Measurements from ENCODE around the gene FDX1. TPM values are rescaled to one million over a fixed set of nuclear protein-coding genes. Genes with fewer than 3 reads are reported as not detected.

Gene FDX1
- total RNA-seq, 2 experiments from 2014 or later = 10.2 to 10.6 TPM

DNA sequence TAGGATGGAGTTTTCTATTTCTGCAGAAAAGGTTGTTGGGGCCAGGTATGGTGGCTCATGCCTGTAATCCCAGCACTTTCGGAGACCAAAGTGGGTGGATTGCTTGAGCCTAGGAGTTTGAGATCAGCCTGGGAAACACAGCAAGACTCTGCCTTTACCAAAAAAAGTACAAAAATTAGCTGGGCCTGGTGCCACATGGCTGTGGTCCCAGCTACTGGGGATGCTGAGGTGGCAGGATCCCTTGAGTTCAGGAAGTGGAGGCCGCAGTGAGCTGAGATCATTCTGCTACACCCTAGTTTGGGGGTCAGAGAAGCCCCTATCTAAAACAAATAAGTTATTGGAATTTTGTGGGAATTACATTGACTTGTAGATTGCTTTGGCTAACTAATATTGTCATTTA lies 71.7 kb downstream of the FDX1 start:
- POLR2A ChIA-PET = no interaction called here
- H3K27ac Mint-ChIP-seq = no peak overlapping the region

GRCh38 chr11:110505528-110506284 lies 76.0 kb downstream of the FDX1 start:
- Mint-ChIP-seq H3K4me3 (no peak overlapping the region), H3K9me3 (peaks cover 2% of the 10 kb centered on the region), H3K36me3 (ENCODE audit: low read depth) (no peaks in the 10 kb centered on the region), H3K4me1 (ENCODE audit: low read depth) (no peaks in the 10 kb centered on the region), H3K27ac (no peak overlapping the region), H3K27me3 (no peaks in the 10 kb centered on the region)
- POLR2A ChIA-PET = no interaction called here
- Histone ChIP-seq H3K4me1 (ENCODE audit: insufficient read depth, low read length) (no peaks in the 10 kb centered on the region), H3K27me3 (ENCODE audit: control insufficient read depth in 1 of 2, insufficient read depth in 2 of 2, low read length in 2 of 2) (no peaks in the 10 kb centered on the region), H3K36me3 (ENCODE audit: insufficient read depth, low read length) (no peaks in the 10 kb centered on the region), H3K9me3 (ENCODE audit: control insufficient read depth in 1 of 2, insufficient read depth in 1 of 2, low read length in 2 of 2) (peaks cover 0 to 9% of the 10 kb centered on the region in 2 experiments), H3K4me3 (ENCODE audit: low read length) (no peak overlapping the region), H3K27ac (ENCODE audit: low read depth in 1 of 2, low read length in 2 of 2) (no peak overlapping the region)
- ATAC-seq (ENCODE audit: poor library complexity) (no peak), DNase-seq (no peak)
- TF ChIP-seq, protein P1, sequence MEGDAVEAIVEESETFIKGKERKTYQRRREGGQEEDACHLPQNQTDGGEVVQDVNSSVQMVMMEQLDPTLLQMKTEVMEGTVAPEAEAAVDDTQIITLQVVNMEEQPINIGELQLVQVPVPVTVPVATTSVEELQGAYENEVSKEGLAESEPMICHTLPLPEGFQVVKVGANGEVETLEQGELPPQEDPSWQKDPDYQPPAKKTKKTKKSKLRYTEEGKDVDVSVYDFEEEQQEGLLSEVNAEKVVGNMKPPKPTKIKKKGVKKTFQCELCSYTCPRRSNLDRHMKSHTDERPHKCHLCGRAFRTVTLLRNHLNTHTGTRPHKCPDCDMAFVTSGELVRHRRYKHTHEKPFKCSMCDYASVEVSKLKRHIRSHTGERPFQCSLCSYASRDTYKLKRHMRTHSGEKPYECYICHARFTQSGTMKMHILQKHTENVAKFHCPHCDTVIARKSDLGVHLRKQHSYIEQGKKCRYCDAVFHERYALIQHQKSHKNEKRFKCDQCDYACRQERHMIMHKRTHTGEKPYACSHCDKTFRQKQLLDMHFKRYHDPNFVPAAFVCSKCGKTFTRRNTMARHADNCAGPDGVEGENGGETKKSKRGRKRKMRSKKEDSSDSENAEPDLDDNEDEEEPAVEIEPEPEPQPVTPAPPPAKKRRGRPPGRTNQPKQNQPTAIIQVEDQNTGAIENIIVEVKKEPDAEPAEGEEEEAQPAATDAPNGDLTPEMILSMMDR (IDR thresholded peaks at IDR 0.05) = no peak
- CTCF ChIA-PET = interaction anchor here (1.6 kb wide), 1 partner anchor 330 kb away, joined by 4 read pairs; no protein-coding TSS in a partner anchor
- intact Hi-C loops (cut with DNase I, micrococcal nuclease) = no loop called here

More for the DNA sequence above, 71.7 kb downstream of the FDX1 start:
- Histone ChIP-seq H3K27me3 (ENCODE audit: control insufficient read depth in 1 of 2, insufficient read depth in 2 of 2, low read length in 2 of 2) (no peaks in the 10 kb centered on the region), H3K27ac (ENCODE audit: low read depth in 1 of 2, low read length in 2 of 2) (no peak overlapping the region), H3K9me3 (ENCODE audit: control insufficient read depth in 1 of 2, insufficient read depth in 1 of 2, low read length in 2 of 2) (no peaks in the 10 kb centered on the region), H3K36me3 (ENCODE audit: insufficient read depth, low read length) (no peaks in the 10 kb centered on the region), H3K4me3 (ENCODE audit: low read length) (no peak overlapping the region), H3K4me1 (ENCODE audit: insufficient read depth, low read length) (no peaks in the 10 kb centered on the region)
- peaks cover 2% of the 10 kb centered on the region for H3K9me3 Mint-ChIP-seq
- DNase-seq (no peak), ATAC-seq (ENCODE audit: poor library complexity) (no peak)
- CTCF ChIA-PET = no interaction called here
- H3K27me3 Mint-ChIP-seq = no peaks in the 10 kb centered on the region
- no peak overlapping the region for H3K4me3 Mint-ChIP-seq
- intact Hi-C loops (cut with DNase I, micrococcal nuclease) = no loop called here
- TF ChIP-seq, protein P1 (IDR thresholded peaks at IDR 0.05) = no peak
- no peaks in the 10 kb centered on the region for H3K4me1 Mint-ChIP-seq (ENCODE audit: low read depth)
- H3K36me3 Mint-ChIP-seq (ENCODE audit: low read depth) = no peaks in the 10 kb centered on the region

- Histone ChIP-seq H3K36me3 (ENCODE audit: insufficient read depth, low read length) (no peaks in the 10 kb centered on the region), H3K4me3 (ENCODE audit: low read length) (no peak overlapping the region), H3K27me3 (ENCODE audit: control insufficient read depth in 1 of 2, insufficient read depth in 2 of 2, low read length in 2 of 2) (no peaks in the 10 kb centered on the region), H3K4me1 (ENCODE audit: insufficient read depth, low read length) (no peaks in the 10 kb centered on the region), H3K27ac (ENCODE audit: low read depth in 1 of 2, low read length in 2 of 2) (no peak overlapping the region), H3K9me3 (ENCODE audit: control insufficient read depth in 1 of 2, insufficient read depth in 1 of 2, low read length in 2 of 2) (peaks cover 0 to 9% of the 10 kb centered on the region in 2 experiments)
- Mint-ChIP-seq H3K9me3 (no peaks in the 10 kb centered on the region), H3K4me1 (ENCODE audit: low read depth) (no peaks in the 10 kb centered on the region), H3K27me3 (peaks cover 12% of the 10 kb centered on the region), H3K36me3 (ENCODE audit: low read depth) (no peaks in the 10 kb centered on the region), H3K4me3 (no peak overlapping the region), H3K27ac (no peak overlapping the region)
- CTCF ChIA-PET = no interaction called here
- POLR2A ChIA-PET = no interaction called here
- intact Hi-C loops (cut with DNase I, micrococcal nuclease) = no loop called here
- no peak for ATAC-seq (ENCODE audit: poor library complexity)
- no peak for DNase-seq
- TF ChIP-seq, protein P1 (IDR thresholded peaks at IDR 0.05) = no peak
Observed at GRCh38 chr11:110507328-110507727, 77.6 kb downstream of the FDX1 start.

Measured in CD4-positive, alpha-beta T cell (primary cell).